Stimulated activated CD4-positive, alpha-beta T cell treated with anti-CD3 and anti-CD28 coated beads, Interleukin-12 subunit alpha, Interleukin-12 subunit beta, amount 100 ng/mL, for 4 hours (primary cell): ENCODE results near the gene GXYLT2.
"Not testable (repeated sequence)": the region's sequence is repeated elsewhere in the genome, so short reads cannot be mapped to it uniquely, and the experiment has no call there.

Source experiments
- DNase-seq: peaks from one replicate; pipeline ENCODE4 v3.0.0-alpha.2; 2020

Gene GXYLT2

GRCh38 chr3:72976281-72976741, 88.5 kb downstream of the GXYLT2 start:
- no peak for DNase-seq

- DNase-seq = no peak
These were observed 89.4 kb downstream of the GXYLT2 start for GRCh38 chr3:72977060-72977808.

GRCh38 chr3:72982609-72983366, 94.9 kb downstream of the GXYLT2 start:
- no peak for DNase-seq

GRCh38 chr3:72985576-72985975, 97.7 kb downstream of the GXYLT2 start:
- no peak for DNase-seq

- no peak for DNase-seq
These were observed 103.0 kb downstream of the GXYLT2 start for GRCh38 chr3:72990701-72991395.

GRCh38 chr3:72991522-72991921, 103.7 kb downstream of the GXYLT2 start:
- no peak for DNase-seq

- DNase-seq = no peak
These were observed 105.5 kb downstream of the GXYLT2 start for GRCh38 chr3:72993391-72993790.

GRCh38 chr3:72995337-72995736, 107.5 kb downstream of the GXYLT2 start:
- no peak for DNase-seq

GRCh38 chr3:72996121-72996472, 108.3 kb downstream of the GXYLT2 start:
- no peak for DNase-seq

- peak; percentile 89 for DNase-seq
These were observed 108.9 kb downstream of the GXYLT2 start, which contains the start of gene PPP4R2 for GRCh38 chr3:72996473-72997333. PPP4R2 (plus strand) TSS chr3:72996811; CDS start chr3:72997038, 227 bp downstream.

GRCh38 chr3:72997421-72997961, 109.6 kb downstream of the GXYLT2 start:
- peak; percentile 27 for DNase-seq

- DNase-seq = no peak
These were observed 110.6 kb downstream of the GXYLT2 start for GRCh38 chr3:72998466-72998865.

- no peak for DNase-seq
These were observed 112.1 kb downstream of the GXYLT2 start for GRCh38 chr3:72999951-73000350.

- DNase-seq = not testable (repeated sequence)
These were observed 115.2 kb downstream of the GXYLT2 start for GRCh38 chr3:73003050-73003449.

- no peak for DNase-seq
These were observed 116.5 kb downstream of the GXYLT2 start for GRCh38 chr3:73004316-73004715.

- DNase-seq = no peak
These were observed 120.3 kb downstream of the GXYLT2 start for GRCh38 chr3:73007992-73008712.

GRCh38 chr3:73009008-73009407, 121.2 kb downstream of the GXYLT2 start:
- no peak for DNase-seq

- DNase-seq = no peak
These were observed 121.9 kb downstream of the GXYLT2 start for GRCh38 chr3:73009750-73010149.

GRCh38 chr3:73010158-73010557, 122.3 kb downstream of the GXYLT2 start:
- no peak for DNase-seq

GRCh38 chr3:73018298-73018697, 130.5 kb downstream of the GXYLT2 start:
- no peak for DNase-seq

GRCh38 chr3:73018790-73019441, 131.1 kb downstream of the GXYLT2 start:
- DNase-seq = no peak
